Keratinocyte (primary cell): Measurements from ENCODE around the gene FANK1. TPM values are rescaled to one million over a fixed set of nuclear protein-coding genes. Genes with fewer than 3 reads are reported as not detected.

ENCODE experiments used
- DNase-seq: peaks from one replicate; pipeline ENCODE4 v3.0.0-alpha.2; 2011; ENCODE audit warnings: low read depth, missing footprints, low spot score
- FAIRE-seq: peaks from 2 replicates; lab custom pipeline; 2011; peaks lifted over from hg19 to GRCh38; lab: Jason Lieb, UNC
- H2AFZ ChIP-seq: 2 replicates; pipeline ENCODE4 v1.6.0; 2012; ENCODE audit warnings: low read length, control low read depth, inconsistent platforms; ENCODE audit not compliant: control insufficient read depth
- H3K27ac ChIP-seq: 2 replicates; pipeline ENCODE4 v1.5.1; 2011; ENCODE audit warnings: low read length; ENCODE audit not compliant: control insufficient read depth, insufficient read depth
- H3K27me3 ChIP-seq: 3 replicates; pipeline ENCODE4 v1.6.0; 2011; ENCODE audit warnings: low read length; ENCODE audit not compliant: control insufficient read depth, insufficient read depth; ENCODE audit errors: extremely low read depth
- H3K36me3 ChIP-seq, 2 experiments: 2 replicates in 1 of 2; 3 replicates in 1 of 2; pipeline ENCODE4 v1.5.1; 2011; ENCODE audit warnings: low read length in 2 of 2, mild to moderate bottlenecking in 1 of 2; ENCODE audit not compliant: control insufficient read depth in 2 of 2, insufficient read depth in 2 of 2; ENCODE audit errors: extremely low read depth in 1 of 2
- H3K4me1 ChIP-seq: 3 replicates; pipeline ENCODE4 v1.5.1; 2011; ENCODE audit warnings: low read length; ENCODE audit not compliant: control insufficient read depth, insufficient read depth; ENCODE audit errors: extremely low read depth
- H3K4me2 ChIP-seq: 3 replicates; pipeline ENCODE4 v1.6.0; 2011; ENCODE audit warnings: low read depth, low read length; ENCODE audit not compliant: control insufficient read depth, insufficient read depth; ENCODE audit errors: extremely low read depth
- H3K4me3 ChIP-seq, 3 experiments: fragments of 200-600 bp in 1 of 3; sonication (generic) in 1 of 3; 2 replicates in 2 of 3; 3 replicates in 1 of 3; pipeline ENCODE4 v1.5.1; 2011 to 2016; ENCODE audit warnings: low read length in 3 of 3, mild to moderate bottlenecking in 3 of 3, control low read depth in 2 of 3, inconsistent platforms in 1 of 3, low read depth in 1 of 3, mixed read lengths in 1 of 3, mixed run types in 1 of 3, moderate library complexity in 1 of 3; ENCODE audit not compliant: control insufficient read depth in 2 of 3, insufficient read depth in 2 of 3; ENCODE audit errors: extremely low read depth in 1 of 3
- H3K79me2 ChIP-seq: 2 replicates; pipeline ENCODE4 v1.6.0; 2012; ENCODE audit warnings: low read length; ENCODE audit not compliant: control insufficient read depth, insufficient read depth
- H3K9ac ChIP-seq: 3 replicates; pipeline ENCODE4 v1.6.0; 2011; ENCODE audit warnings: low read length; ENCODE audit not compliant: control insufficient read depth, insufficient read depth; ENCODE audit errors: extremely low read depth
- H3K9me1 ChIP-seq: 3 replicates; pipeline ENCODE4 v1.6.0; 2011; ENCODE audit warnings: low read length; ENCODE audit not compliant: control insufficient read depth, insufficient read depth; ENCODE audit errors: extremely low read depth
- H3K9me3 ChIP-seq: 2 replicates; pipeline ENCODE4 v1.5.1; 2012; ENCODE audit warnings: low read depth, low read length; ENCODE audit not compliant: control insufficient read depth
- H4K20me1 ChIP-seq: 3 replicates; pipeline ENCODE4 v1.6.0; 2011; ENCODE audit warnings: low read length; ENCODE audit not compliant: control insufficient read depth, insufficient read depth; ENCODE audit errors: extremely low read depth
- CTCF ChIP-seq, 3 experiments: IDR thresholded peaks in 1 of 3; conservative IDR thresholded peaks in 1 of 3; optimal IDR thresholded peaks in 1 of 3; 2 replicates in 2 of 3; 3 replicates in 1 of 3; pipeline versions ENCODE3 to v1.5.1; 2011; ENCODE audit warnings: low read length in 3 of 3, mild to moderate bottlenecking in 3 of 3, moderate library complexity in 2 of 3, control low read depth in 1 of 3, inconsistent platforms in 1 of 3; ENCODE audit not compliant: insufficient read depth in 2 of 3; ENCODE audit errors: extremely low read depth in 1 of 3
- EZH2 ChIP-seq: IDR thresholded peaks from one replicate; pipeline ENCODE4 v1.6.1; 2012; ENCODE audit warnings: inconsistent platforms, mild to moderate bottlenecking, low read length, moderate library complexity
- dilution Hi-C: fragments of 300-500 bp; cut with MboI; formaldehyde crosslinking; loops from one replicate; pipeline ENCODE4 v1.7.0; 2020; ENCODE audit warnings: low sequenced_read_pairs; ENCODE audit not compliant: extremely low pct_ligation_motif_present
- polyA plus RNA-seq, 5 experiments: library from polyadenylated mRNA; depleted of rRNA in 3 of 5; stranded (reverse) in 3 of 5; stranded (forward) in 1 of 5; unstranded in 1 of 5; fragments of >200 nt; gene quantifications; 1 replicate in 1 of 5; 2 replicates in 3 of 5; 3 replicates in 1 of 5; pipeline versions ENCODE4 v1.2.1 to v1.2.3, GENCODE V29; 2011 to 2012; ENCODE audit warnings: missing spikeins in 2 of 5, low read depth in 1 of 5, low replicate concordance in 1 of 5

The FANK1 gene
- polyA plus RNA-seq, 1 donor (not counting 4 experiments of a cell fraction or from before 2014, with no cell fraction given): 13.4 TPM

GRCh38 chr10:125992254-125992653 is 95.9 kb downstream of the FANK1 start:
- Histone ChIP-seq H3K4me1 (no peaks in the 10 kb centered on the region), H3K9ac (no peak overlapping the region), H3K27ac (no peak overlapping the region), H3K36me3 (no peaks in the 10 kb centered on the region), H3K9me1 (no peaks in the 10 kb centered on the region), H4K20me1 (no peaks in the 10 kb centered on the region), H3K4me2 (no peak overlapping the region), H3K4me3 (no peak overlapping the region), H2AFZ (no peak overlapping the region), H3K27me3 (no peaks in the 10 kb centered on the region), H3K9me3 (no peaks in the 10 kb centered on the region), H3K79me2 (no peaks in the 10 kb centered on the region)
- no peak for DNase-seq
- TF ChIP-seq EZH2 (no peak), CTCF (optimal IDR thresholded peaks at IDR 0.05 in 1 of 3, IDR thresholded peaks at IDR 0.05 in 1 of 3, conservative IDR thresholded peaks at IDR 0.05 in 1 of 3; ENCODE audit: extremely low read depth in 1 of 3, insufficient read depth in 2 of 3, low read length in 3 of 3) (no peak)
- dilution Hi-C loops: no loop called here
- no peak for FAIRE-seq

DNA sequence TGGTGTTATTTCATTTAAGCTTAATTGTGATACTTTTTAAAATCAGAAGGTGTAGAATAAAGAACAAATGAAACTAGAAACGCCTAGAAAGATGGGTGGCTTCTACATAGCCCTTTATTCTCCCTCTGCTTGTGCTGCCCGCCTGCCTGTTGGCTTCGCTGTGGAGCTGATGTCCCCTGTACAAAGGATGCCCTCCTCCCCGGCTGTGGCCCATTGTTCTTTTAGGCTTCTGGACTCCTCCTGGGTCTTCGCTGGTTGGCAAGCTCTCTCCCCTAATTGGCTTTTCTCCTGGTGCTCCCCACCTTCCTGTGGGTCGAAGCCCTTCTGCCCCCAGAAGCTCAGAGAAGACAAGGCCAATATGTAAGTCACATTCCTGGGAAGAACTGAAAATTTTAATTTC is 98.2 kb downstream of the FANK1 start:
- H3K27me3 ChIP-seq: no peaks in the 10 kb centered on the region
- H3K9me1 ChIP-seq: no peaks in the 10 kb centered on the region
- no peaks in the 10 kb centered on the region for H3K79me2 ChIP-seq
- no peaks in the 10 kb centered on the region for H3K36me3 ChIP-seq
- no peak for TF ChIP-seq CTCF (optimal IDR thresholded peaks at IDR 0.05 in 1 of 3, IDR thresholded peaks at IDR 0.05 in 1 of 3, conservative IDR thresholded peaks at IDR 0.05 in 1 of 3; ENCODE audit: extremely low read depth in 1 of 3, insufficient read depth in 2 of 3, low read length in 3 of 3)
- no peak for TF ChIP-seq EZH2
- no peak overlapping the region for H2AFZ ChIP-seq
- no peaks in the 10 kb centered on the region for H4K20me1 ChIP-seq
- FAIRE-seq: no peak
- no peaks in the 10 kb centered on the region for H3K9me3 ChIP-seq
- H3K27ac ChIP-seq: no peak overlapping the region
- no peak overlapping the region for H3K4me2 ChIP-seq
- H3K4me3 ChIP-seq: no peak overlapping the region
- no peak overlapping the region for H3K9ac ChIP-seq
- no peaks in the 10 kb centered on the region for H3K4me1 ChIP-seq
- dilution Hi-C loops: no loop called here
- DNase-seq: no peak
